Measurements from ENCODE around the gene OTX2.

The OTX2 gene

DNA sequence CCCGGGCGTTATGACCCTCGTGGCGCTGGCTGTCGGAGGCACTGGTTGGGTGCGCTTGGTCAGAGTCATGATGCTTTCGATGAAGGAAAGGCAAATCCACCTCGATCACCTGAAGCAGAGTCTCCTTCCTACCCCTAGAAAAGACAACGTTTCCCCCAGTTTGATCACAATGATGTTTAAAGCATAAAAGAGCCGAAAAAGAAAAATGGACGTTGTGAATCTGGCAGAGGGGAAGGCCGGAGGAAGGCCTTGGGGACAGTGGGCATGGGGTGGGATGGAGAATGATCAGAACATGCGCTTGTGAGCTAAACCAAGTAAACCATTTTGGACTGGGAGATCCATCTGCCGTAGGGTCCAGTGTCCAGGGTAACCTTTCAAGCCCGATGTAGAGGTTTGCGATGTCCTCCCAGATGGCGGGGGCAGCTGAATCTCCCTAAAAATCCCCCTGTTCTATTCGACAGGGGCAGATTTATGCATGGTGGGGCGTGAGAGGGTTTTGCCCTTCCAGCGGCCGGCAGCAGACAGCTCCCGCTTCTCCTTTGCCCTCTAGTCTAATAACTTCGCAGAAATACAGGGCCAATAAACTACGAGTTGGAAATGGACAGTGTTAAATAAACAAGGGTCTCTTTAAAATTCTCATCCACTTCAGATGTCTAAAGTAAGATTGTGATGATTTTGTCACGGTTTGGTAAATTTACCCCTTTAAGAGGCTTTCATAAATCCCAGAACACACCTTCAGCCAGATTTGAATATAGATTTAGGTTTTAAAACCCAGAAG lies 2.3 kb upstream of the OTX2 start:
- no peak for DNase-seq

- DNase-seq, result no peak
These were observed 1.5 kb upstream of the OTX2 start for GRCh38 chr14:56811593-56812363.

DNA sequence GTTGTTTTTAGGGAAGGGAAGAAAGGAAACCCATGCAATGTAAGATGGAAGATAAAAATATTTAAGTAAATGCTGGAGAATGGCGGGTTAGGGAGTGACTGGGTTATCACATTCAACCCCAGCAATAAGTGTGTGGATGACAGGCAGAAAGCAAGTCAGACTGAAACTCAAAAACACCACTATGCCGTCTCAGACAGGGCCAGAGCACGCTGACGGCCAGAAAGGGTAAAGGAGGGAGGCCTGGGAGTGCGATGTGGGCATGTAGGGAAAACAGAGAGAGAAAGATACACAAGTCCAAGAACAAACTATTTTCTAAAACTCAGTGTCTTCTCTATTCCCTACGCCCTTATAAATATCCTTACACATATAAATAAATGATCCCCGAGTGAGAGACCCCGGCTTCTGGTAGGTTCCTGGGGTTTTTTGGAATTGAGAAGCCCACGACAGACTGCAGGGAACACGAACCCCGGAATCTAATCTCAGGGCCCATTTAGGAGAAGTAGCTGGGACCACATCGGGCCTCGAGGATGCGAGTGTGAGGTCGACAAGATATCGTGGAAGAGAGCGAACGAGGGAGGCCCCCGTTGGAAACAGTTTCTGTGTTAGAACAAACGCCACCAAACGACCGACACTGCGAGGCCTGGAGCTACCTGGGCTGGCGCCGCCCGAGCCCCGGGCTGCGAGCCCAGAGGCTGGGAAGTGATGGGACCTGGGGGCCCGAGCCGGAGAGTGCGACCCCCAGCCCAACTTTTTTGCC lies 735 bp upstream of the OTX2 start:
- DNase-seq, result no peak

DNA sequence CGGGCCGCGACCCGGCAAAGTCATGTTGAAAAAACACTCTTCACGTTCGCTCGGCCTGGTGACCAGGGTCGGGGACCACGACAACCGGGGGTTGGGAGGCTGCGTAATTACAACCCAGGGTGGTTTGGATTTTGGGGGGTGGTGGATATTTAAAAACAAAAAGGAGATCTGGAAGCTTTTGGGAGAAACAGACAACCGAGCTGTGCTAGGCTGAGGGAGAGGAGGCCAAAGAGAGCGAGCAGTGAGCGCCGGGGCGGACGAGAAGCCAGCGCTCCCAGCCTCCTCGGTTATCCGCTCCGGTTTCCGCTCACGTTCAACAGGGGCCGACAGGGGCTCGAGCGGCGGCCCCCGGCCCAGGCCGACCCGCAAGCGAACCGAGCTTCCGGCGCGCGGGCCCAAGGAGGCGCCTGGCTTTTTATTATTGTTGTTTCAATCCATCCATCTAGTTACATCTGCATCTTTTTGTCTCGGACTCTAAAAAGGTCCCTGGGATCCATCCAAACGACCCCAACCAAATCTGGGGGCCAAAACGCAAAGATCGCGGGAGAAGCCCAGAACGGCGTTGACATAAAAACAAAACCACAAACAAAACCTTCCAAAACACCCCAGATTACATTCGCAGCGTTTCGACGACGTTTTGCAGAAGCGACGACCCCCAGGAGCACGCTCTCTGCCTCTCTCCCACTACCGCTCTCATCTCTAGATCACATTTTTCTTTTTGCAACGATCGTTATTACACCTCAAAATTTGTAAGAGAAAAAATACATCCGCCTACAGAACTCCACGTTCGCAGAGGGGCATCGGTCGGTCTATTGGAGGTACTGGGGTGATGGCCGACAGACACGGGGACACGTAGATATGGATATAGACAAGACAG lies 771 bp downstream of the OTX2 start:
- peak in 1 of 14 donors; percentile 42 for DNase-seq

GRCh38 chr14:56808383-56809269 lies 1.7 kb downstream of the OTX2 start:
- DNase-seq, result peak in 1 of 14 donors; percentile 70

- no peak for DNase-seq
These were observed 2.2 kb downstream of the OTX2 start for GRCh38 chr14:56808110-56808382.

DNA sequence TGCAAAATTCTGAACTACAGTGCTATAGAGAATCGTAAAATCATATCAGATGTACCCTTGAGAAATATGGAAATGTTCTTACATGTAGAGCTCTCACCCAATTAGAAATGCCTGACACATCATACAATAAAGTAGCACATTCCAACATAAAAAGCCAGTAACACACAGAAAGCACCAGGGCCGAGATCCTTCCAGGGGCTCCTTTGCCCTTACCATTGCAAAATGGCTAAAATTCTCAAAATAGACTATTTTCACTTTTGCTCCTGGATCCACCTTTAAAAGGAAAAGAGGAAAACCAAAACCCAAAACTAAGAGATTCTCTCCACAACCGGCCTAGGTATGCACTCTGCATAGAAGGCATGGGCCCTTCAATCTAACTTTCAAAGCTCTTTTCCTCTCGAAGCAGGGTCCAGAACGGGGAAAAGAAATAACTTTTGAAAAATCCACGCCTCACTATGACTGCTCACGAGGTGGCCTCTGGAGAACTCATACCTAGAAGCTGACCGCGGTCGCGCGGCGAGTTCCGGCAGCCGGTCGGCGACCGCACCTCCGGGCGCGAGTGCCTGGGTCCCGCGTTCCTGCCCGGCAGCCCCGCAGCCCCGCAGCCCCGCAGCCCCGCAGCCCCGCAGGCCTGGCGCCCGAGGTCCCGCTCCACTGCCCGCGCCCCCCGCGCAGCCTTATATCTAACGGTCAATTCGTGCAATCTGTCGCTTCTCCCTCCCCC lies 2.7 kb downstream of the OTX2 start:
- peak in 1 of 14 donors; percentile 27 for DNase-seq

- DNase-seq, result no peak
These were observed 3.5 kb downstream of the OTX2 start for GRCh38 chr14:56806760-56807159.

DNA sequence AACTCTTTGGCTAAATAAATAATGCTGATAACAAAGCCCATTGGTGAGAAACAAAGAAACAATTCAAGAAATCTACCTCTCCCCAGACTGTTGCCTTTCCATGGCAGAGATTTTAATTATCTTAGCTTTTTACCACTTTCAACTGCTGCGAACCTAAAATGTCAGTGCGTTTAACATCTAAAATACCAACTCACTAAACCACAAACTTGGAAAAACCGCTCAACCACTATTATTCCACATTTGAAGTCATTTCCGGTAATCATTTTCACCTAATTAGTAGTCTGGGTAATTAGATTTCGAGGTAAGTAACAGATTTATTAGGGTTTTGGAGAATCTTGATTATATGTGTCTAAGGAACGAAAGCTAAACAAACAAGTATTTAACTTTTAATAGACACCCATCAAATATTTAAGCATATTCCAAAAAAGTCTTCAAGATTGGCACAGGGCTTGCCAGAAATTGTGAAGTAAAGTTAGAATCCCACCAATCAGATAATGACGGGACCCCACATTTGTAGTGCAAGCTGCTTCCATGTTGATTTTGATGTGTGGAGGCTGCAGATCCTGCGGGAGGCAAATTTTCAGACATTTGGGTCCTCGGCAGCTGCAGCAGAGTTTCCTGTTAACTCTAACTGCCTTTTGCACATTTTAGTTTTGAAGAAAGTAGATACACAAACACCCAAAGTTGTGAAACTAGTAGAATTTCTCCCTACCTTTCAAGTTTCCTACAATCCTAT lies 4.1 kb downstream of the OTX2 start:
- no peak for DNase-seq

GRCh38 chr14:56805201-56805991 lies 4.9 kb downstream of the OTX2 start:
- no peak for DNase-seq

GRCh38 chr14:56803816-56804535 lies 6.3 kb downstream of the OTX2 start:
- DNase-seq, result no peak

DNA sequence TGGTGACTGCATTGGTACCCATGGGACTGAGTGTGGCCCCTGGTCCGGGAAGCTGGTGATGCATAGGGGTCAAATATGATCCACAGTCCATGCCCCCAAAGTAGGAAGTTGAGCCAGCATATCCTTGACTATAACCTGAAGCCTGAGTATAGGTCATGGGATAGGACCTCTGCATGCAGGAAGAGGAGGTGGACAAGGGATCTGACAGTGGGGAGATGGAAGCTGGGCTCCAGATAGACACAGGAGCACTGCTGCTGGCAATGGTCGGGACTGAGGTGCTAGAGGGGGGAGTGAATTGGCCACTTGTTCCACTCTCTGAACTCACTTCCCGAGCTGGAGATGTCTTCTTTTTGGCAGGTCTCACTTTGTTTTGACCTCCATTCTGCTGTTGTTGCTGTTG lies 8.4 kb downstream of the OTX2 start:
- no peak for DNase-seq

GRCh38 chr14:56799343-56799645 lies 11.0 kb downstream of the OTX2 start:
- DNase-seq, result no peak

DNA sequence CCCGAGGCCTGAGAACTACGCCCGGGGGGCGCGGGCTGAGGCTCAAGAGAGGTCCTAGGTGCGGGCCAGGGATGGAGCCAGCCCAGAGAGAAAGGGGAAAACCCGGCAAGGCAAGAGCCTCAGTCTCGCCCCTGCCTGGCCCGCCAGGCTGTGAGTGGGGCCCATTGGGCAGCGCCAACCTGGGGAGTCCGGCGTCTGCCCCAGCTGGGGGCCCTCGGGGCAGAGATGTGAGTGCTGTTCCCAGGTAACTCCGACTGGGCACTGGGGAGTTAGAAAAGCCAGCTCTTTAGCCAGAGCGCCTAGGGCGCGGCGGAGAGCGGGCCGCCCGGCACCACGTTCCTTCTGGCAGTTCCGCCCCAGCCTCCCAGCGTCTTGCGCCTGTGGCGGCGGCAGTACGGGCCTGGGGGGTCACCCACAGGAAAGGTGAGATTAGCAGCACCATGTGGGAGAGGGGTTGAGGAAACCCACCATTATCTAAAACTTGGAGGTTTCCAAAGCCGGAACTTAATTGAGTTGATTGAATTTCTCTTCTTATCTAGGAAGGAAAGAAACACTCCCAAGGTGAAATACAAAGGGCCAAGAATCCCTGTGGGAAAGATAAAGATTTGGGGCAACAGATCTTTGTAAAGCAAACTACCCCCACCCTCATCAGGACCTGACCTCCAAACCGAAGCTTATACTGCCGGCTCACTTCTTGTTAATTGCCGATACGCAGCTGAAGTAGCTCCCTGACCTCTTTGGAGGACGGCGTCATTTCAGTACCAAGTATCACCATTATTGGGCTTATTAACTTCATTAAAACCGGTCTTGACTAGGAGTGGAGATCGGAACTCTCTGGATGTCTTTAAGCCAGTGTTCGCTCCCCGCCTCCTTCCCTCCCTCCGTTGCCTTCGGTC lies 11.6 kb downstream of the OTX2 start:
- no peak for DNase-seq

GRCh38 chr14:56797569-56798446 lies 12.5 kb downstream of the OTX2 start:
- no peak for DNase-seq

DNA sequence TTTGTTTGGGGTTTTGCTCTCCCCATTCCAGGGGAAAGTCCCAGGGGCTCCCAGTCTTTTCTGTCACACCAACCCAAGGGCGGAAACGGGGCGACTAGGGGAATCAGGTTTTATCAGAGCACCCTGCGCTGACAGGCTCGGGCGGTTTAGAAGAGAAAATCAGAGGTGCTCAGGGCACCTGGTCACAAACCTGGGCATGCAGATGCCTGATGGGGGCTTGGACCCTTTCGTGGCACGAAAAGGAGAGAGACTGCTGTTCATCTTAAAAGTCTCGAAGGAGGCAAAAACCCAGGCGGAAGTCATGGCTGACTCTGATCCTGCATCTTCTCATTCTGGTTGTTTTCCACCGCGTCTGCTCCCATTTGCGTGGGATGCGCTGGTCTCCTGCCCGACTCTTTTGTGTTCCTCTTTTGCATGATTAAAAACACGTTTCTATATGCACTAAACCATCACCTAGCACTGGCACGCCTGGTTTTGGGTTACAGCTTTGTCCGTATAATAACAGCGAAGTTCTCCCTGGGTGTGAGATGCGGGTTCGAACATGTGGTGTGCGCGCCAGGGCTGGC lies 13.2 kb downstream of the OTX2 start:
- DNase-seq, result no peak

Data from C1 segment of cervical spinal cord (tissue), 14 donors.